NCI-H2227 (cell line): Measurements from ENCODE around the gene UBE2R2.
"Not testable (repeated sequence)": the region's sequence is repeated elsewhere in the genome, so short reads cannot be mapped to it uniquely, and the experiment has no call there.

Source experiments
- DNase-seq: peaks from one replicate; lab custom pipeline; 2025; ENCODE audit not compliant: unreplicated experiment; lab: John Stamatoyannopoulos, UW

UBE2R2 gene

GRCh38 chr9:33816327-33817252 lies at the start of gene UBE2R2:
Gene UBE2R2 (plus strand): TSS chr9:33817160. CDS start chr9:33817758, 598 bp downstream.
- peak; percentile 92 for DNase-seq

GRCh38 chr9:33770156-33770880 lies 46.6 kb upstream of the UBE2R2 start:
- not testable (repeated sequence) for DNase-seq

GRCh38 chr9:33773135-33773534 lies 43.8 kb upstream of the UBE2R2 start:
- DNase-seq = not testable (repeated sequence)

GRCh38 chr9:33774074-33774659 lies 42.8 kb upstream of the UBE2R2 start:
- not testable (repeated sequence) for DNase-seq

GRCh38 chr9:33776578-33776977 lies 40.4 kb upstream of the UBE2R2 start:
- DNase-seq = no peak

GRCh38 chr9:33778700-33779351 lies 38.1 kb upstream of the UBE2R2 start:
- DNase-seq = peak; percentile 55

GRCh38 chr9:33780276-33780675 lies 36.7 kb upstream of the UBE2R2 start:
- DNase-seq = no peak

- DNase-seq = no peak
These were observed 35.2 kb upstream of the UBE2R2 start for GRCh38 chr9:33781736-33782135.

- DNase-seq = no peak
These were observed 34.4 kb upstream of the UBE2R2 start for GRCh38 chr9:33782395-33783152.

- DNase-seq = no peak
These were observed 31.0 kb upstream of the UBE2R2 start for GRCh38 chr9:33785914-33786313.

GRCh38 chr9:33786681-33787080 lies 30.3 kb upstream of the UBE2R2 start:
- DNase-seq = no peak

- DNase-seq = no peak
These were observed 29.1 kb upstream of the UBE2R2 start for GRCh38 chr9:33787839-33788238.

GRCh38 chr9:33789429-33789828 lies 27.5 kb upstream of the UBE2R2 start:
- DNase-seq = not testable (repeated sequence)

- no peak for DNase-seq
These were observed 25.8 kb upstream of the UBE2R2 start for GRCh38 chr9:33791117-33791516.

- not testable (repeated sequence) for DNase-seq
These were observed 23.5 kb upstream of the UBE2R2 start for GRCh38 chr9:33793496-33793895.

- no peak for DNase-seq
These were observed 22.4 kb upstream of the UBE2R2 start for GRCh38 chr9:33794560-33794959.

GRCh38 chr9:33795281-33795680 lies 21.7 kb upstream of the UBE2R2 start, which contains the start of gene PRSS3:
Gene PRSS3 (plus strand): TSS chr9:33795561. CDS start chr9:33795574, 13 bp downstream.
- DNase-seq = no peak

GRCh38 chr9:33795819-33796218 lies 21.1 kb upstream of the UBE2R2 start:
- no peak for DNase-seq

- not testable (repeated sequence) for DNase-seq
These were observed 20.3 kb upstream of the UBE2R2 start for GRCh38 chr9:33796679-33797078.

- DNase-seq = no peak
These were observed 19.1 kb upstream of the UBE2R2 start for GRCh38 chr9:33797837-33798236.
